Gastrocnemius medialis (tissue), 4 donors: Measurements from ENCODE around the gene SPPL3.

Experiments used
- POLR2A ChIP-seq, 2 donors: fragments of 450-650 bp; IDR thresholded peaks; one replicate each; pipeline ENCODE4 v1.6.1; 2017; ENCODE audit warnings: antibody characterized with exemption in 2 of 2, mild to moderate bottlenecking in 2 of 2, moderate library complexity in 2 of 2
- TF ChIP-seq, protein P1 (sequence below), 5 experiments: fragments of 450-650 bp in 3 of 5; fragments of 200-600 bp in 2 of 5; sonication (generic) in 2 of 5; IDR thresholded peaks in 4 of 5; conservative IDR thresholded peaks in 1 of 5; 1 replicate in 4 of 5; 2 replicates in 1 of 5; pipeline ENCODE4 v1.5.1; 2016 to 2019; ENCODE audit warnings: antibody characterized with exemption in 5 of 5, mild to moderate bottlenecking in 3 of 5, moderate library complexity in 3 of 5

DNA sequence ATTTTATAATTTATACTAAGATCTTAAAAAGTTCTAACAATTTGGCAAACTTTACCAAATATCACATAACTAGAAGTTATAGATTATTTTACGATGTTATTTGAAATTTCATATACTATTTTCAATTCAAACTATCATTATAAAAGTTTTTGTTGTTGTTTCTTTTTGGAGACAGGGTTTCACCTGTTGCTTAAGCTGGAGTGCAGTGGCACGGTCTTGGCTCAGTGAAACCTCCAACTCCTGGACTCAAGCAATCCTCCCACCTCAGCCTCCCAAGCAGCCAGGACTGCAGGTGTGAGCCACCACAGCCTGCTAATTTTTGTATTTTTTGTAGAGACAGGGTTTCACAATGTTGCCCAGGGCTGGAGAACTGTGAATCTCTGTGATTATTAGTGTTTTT is 87.8 kb downstream of the SPPL3 start:
- TF ChIP-seq, protein P1, sequence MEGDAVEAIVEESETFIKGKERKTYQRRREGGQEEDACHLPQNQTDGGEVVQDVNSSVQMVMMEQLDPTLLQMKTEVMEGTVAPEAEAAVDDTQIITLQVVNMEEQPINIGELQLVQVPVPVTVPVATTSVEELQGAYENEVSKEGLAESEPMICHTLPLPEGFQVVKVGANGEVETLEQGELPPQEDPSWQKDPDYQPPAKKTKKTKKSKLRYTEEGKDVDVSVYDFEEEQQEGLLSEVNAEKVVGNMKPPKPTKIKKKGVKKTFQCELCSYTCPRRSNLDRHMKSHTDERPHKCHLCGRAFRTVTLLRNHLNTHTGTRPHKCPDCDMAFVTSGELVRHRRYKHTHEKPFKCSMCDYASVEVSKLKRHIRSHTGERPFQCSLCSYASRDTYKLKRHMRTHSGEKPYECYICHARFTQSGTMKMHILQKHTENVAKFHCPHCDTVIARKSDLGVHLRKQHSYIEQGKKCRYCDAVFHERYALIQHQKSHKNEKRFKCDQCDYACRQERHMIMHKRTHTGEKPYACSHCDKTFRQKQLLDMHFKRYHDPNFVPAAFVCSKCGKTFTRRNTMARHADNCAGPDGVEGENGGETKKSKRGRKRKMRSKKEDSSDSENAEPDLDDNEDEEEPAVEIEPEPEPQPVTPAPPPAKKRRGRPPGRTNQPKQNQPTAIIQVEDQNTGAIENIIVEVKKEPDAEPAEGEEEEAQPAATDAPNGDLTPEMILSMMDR (IDR thresholded peaks at IDR 0.05 in 4 of 5, conservative IDR thresholded peaks at IDR 0.05 in 1 of 5) = no peak
- no peak for TF ChIP-seq POLR2A (IDR thresholded peaks at IDR 0.05)
